ENCODE data around the gene PRDM5.
A peak's percentile ranks its signal among the peaks of the same experiment; 100 is the strongest.

PRDM5 gene

GRCh38 chr4:120853161-120853935 lies 69.2 kb downstream of the PRDM5 start:
- DNase-seq = no peak

GRCh38 chr4:120850018-120850599 lies 72.4 kb downstream of the PRDM5 start:
- DNase-seq = no peak

- DNase-seq = no peak
Observed at GRCh38 chr4:120847019-120847582, 75.4 kb downstream of the PRDM5 start.

GRCh38 chr4:120844528-120844921 lies 78.0 kb downstream of the PRDM5 start:
- DNase-seq = peak; percentile 20

DNA sequence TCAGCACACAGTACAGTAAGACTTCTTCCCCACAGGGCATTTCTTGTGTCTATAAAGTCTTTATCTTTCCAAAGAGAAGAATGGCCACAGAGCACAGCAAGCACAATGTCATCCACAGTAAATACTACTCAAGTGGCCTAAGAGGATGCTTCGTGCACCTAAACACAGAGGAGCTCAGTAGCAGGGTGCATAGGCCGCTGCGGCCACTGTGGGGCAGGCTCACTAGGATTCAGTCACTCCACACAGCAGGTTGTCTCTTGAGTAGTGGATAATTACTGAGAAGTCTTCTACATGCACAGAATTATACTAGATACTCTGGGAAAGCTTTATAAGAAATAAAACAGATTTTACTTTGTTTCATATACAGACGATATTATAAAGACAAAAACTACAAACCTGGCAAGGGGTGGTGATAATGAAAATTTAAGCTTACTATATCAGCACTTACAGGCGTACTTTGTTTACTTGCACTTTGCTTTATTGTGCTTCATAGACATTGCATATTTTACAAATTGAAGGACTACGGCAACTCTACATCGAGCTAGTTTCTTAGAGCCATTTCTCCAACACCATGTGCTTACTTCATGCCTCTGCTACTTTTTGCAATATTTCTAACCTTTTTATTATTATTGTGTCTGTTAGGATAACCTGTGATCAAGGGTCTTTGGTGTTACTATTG lies 78.5 kb downstream of the PRDM5 start:
- peak; percentile 22 for DNase-seq

DNA sequence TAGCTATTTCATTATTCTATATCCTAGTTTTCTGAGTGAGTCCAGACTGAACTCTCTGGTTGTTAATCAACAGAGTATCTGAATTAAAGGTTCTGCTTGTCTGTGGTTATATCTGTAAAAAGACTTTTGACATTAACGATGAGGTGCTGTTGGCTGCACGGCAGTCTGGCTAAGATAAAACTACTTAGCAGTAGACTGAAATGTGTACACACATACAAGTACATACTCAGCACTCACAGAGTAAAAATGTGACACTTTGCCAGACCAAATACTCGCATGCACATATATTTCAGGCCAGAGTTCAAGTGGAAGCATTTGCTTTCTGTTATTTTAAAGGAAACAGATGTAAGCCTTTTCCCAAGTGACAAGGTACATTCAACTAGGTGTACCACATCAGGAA lies 80.5 kb downstream of the PRDM5 start:
- no peak for DNase-seq

DNA sequence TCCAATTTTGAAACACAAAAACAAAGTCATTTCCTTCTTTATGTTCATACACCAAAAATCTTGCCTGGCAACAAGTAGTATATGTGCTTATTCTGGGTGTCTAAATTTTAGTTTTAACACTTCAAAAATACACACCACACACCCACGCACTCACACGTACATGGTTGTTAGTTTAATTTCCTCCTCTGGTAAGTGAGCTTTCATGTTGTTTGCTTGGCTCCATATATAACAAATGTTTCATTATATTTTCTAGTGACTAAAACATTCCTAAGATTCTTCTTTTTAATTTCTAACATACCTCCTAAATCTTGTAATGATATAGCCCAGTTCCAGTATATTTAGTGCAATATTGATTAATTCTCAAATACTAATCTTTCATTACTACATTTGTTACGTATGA lies 80.9 kb downstream of the PRDM5 start:
- DNase-seq = no peak

DNA sequence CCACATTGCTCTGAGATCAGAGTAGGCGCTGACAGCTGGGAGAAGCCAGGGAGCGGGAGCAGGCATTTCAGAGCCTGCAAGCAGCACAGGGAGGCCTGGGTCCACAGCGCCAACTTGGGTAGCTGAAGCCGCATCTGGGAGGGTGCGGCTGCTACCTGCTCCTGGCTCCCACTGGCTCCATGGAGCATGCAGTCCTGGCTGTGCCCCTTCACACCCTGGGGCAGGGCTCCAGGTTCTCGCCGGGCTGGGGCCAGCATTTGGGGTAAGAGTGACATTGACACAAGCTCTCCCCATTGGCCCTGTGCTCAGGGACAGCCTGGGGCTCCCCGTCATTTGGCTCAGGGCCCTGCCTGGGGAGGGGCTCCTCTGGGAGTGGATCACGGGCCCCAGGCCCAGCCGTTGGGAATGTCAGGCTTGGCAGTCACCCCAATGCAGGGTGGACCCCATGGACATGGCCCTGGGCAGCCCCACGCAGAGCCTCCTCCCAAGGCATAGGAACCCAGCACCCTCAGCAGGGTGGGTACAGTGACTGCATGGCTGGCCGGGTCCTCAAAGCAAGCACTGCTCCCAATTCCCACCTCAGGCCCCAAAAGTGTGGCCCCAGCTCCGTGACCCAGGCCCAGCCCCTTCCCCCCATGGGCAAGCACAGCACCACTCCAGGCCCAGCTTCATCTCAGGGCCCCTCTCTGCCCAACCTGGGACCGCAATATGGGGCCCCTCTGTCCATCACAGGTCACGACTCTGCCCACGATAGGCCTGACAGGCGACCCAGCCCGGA lies 82.4 kb downstream of the PRDM5 start:
- no peak for DNase-seq

DNA sequence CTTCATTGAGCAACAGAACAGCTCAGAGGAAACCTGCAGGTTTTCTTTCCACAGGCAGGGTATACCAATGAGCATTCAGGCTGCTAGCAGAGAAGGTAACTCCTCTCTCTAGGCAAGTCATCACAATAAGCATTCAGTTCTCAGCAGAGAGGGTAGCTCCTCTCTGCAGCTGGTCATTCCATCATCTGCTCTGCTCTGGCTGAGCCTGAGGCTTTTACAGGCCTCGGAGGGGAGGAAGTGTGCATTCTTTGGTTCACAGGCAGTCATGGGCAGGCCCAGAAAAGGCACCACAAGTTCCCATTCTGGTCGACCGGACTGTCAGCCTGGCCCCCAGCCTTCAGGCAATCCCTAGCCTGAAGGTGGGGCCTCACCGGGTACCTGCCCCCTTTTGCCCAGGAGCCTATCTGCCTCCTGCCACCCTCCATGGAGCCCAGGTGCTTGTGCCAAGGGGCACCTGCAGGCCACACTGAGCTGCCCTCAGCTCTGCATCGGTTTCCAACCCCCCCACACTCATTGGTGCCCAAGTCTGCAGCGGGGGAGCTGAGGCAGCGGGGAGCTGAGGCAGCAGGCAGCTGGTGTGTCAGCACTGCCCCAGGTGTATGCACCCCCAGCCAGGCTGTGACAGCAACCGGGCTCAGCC lies 83.1 kb downstream of the PRDM5 start:
- DNase-seq = no peak

DNA sequence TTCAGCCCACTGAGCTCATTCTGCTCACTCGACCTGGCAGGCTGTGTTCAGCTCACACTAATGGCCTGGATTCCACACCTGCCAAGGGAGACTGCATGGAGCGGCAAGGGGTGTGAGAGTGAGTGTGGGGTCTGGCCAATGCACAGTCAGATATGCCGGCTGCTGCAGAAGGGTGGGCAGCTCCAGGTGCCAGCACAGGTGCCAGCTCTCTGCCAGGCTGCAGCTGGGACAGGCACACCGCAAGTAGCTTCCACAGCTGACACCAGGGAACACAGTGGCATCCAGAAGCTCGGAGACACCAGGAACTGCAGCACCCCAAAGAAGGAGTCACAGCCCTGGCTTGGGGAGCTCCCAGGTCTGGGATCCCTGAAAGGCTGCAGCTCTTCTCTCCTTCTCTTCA lies 83.7 kb downstream of the PRDM5 start:
- no peak for DNase-seq

- no peak for DNase-seq
Observed at GRCh38 chr4:120837656-120838055, 84.9 kb downstream of the PRDM5 start.

- no peak for DNase-seq
Observed at GRCh38 chr4:120835342-120835741, 87.2 kb downstream of the PRDM5 start.

DNA sequence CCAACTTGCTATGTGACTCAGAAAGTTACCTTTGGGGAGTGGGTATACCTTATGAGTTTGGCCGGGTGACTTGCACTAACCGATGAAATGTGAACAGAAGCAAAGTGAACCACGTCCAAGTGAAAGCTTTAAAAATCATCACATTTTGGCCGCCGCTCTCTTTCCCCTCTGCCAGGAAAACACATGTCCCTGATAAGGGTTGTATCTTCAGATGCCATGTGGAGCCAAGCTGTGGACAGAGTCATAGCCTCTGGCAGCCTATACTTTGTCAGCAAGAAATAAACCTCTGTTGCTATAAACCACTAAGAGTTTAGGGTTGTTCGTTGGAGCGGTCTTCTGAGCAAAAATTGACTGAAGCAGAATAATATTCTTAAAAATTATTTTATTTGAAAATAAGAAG lies 92.3 kb downstream of the PRDM5 start:
- no peak for DNase-seq

DNA sequence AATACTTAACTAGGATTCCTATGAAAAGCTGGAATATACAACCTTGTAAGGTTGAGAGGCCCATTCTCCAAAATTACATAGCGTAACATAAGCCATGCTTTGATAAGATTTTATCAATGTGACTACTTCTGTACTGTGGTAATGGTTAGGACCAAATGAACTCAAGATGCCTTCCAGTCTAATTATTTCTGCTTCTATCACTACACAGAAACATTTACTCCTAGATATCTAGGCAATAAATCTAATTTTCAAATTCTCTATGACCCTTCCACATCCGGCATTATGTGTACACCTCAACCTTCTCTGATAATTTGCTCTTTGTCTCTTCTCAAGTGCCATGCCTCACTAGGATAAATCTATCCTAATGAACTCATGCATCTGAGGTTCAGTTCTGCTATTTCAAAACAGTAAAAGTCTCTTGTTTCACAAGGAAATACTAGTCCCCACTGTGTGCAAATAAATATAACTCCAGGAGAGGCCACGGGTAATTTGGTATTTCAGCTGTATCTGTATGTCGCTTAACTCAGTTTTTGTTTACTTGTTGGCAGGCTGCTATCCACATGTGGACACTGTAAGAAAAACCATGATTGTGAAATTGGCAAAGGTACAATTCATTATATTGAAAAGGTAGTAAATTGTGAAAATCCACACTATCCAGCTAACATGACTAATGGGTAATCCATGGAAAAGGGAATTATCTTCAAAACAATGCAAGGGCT lies 93.3 kb downstream of the PRDM5 start:
- DNase-seq = no peak

DNA sequence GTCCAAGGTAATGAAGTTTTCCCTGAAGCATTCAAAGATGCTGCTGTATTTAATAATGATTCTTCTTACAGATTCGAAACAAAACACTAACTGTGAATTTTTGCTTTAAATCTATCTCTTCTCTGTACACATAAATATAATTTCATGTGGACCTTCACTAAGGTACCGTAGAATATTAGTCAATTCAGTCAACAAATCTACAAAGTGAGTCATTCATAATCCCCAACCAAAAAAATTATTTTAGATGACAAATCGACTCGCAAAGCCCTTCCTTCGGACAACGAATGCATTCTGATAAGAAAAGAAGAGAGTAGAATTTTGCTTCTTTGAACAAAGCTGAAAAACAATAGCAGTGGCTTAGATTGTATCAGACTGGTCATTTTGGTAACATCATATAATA lies 95.7 kb downstream of the PRDM5 start:
- no peak for DNase-seq

DNA sequence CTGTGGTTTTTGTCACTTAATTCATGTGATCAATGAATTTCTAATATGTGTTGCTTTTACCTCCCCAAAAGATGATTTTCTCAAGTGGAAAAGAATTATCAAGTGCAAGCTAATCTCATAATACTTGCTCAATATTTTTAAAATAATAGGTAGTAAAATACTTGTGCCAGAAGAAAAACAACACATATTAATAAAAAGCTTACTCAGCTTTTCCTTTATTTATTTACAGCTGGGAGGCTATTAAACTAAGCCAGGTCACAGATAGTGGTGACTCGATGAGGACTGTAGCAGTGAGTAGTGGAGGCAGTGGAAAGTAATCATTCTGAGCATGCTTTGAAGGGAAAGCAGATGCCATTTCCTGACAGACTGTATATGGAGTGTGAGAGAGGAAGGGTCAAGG lies 96.1 kb downstream of the PRDM5 start:
- DNase-seq = no peak

DNA sequence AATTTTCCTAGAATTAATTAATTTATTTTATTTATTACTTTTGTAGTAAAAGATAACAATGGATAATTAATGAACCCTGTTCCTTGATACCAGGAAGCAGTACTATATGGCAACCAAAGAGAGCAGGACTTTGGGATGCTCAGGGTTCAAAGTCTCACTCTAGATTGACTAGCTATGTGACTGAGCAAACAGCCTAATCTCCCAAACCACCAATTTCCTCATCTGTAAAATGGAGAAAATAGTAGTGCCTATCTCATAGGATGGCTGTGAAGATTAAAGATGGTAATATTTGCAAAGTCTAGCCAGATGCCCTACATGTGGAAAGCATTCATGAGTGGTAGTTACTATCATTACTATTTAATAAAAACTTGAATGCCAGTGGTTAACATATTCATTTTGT lies 97.6 kb downstream of the PRDM5 start:
- no peak for DNase-seq

DNA sequence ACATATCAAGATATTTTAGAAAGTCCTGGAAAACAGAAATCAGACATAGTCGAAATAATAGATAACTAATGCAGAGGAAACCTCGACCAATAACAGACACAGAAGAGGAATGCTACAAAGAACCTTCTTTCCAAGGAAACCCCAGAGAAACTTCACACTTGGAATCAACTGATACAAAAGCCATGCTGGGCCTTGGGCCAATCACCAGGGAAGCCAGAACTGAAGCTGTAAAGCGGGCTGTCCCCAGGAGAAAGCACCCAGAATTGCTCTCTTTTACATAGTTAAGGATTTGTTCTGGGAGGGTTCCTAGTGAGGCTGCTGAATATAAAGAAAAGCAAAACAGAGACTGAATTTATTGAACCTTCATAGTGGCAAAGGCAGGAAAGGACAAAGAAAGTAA lies 100.5 kb downstream of the PRDM5 start:
- DNase-seq = no peak

- DNase-seq = no peak
Observed at GRCh38 chr4:120821029-120821428, 101.5 kb downstream of the PRDM5 start.

DNA sequence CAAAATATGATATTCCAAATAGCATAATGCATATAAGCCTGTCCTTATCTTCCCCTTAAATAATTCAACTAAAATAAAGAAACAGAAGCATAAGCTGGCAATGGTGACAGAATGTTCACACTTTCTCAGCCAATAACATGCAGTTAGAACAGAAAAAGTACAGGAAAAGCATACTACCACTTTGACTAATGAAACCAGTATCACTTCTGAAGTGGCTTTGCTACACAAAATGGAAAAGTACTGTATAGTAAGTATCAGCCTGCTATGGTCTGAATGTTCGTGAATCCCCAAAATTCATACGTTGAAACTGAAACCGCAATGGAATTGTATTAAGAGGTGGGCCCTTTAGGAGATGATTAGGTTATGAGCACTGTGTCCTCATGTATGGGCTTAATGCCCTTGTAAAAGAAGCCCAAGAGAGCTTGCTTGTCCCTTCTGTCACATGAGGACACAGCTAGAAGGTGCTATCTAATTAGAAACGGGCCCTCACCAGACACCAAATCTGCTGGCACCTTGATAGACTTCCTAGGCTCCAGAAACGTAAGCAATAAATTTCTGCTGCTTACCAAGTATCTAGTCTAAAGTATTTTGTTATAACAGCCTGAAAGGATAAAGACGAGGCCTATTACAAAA lies 102.6 kb downstream of the PRDM5 start:
- no peak for DNase-seq

DNA sequence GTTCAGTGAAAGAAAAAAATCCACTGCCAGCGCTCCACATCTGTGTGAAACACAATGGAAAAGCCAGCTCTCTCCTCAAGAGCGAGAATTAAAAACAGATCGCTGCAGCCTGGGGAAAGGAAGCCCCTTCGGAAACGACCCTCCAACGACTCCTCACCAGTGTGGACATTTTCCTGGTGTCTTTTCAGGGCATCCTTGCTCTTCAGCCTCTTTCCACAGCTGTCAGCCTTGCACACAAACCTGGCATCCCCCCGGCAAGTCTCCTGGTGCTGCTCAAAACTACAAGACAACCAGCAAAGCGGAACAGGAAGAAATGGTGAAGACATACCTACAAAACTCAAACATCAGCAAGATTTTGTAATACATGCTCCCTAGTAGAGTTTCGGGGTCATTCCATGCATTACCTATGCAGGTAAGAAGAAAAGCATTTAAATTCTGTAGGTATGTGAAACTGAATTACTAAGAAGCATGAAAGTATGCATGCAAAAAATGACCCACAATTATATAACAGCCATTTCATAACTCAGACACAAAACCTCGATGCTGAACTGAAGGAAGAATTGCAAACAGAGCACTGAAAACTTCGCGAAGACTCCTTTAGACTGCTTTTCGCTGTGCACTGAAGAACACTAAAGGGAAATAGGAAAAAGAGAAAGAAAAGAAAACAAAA lies 106.1 kb downstream of the PRDM5 start:
- no peak for DNase-seq
